ENCODE data around the gene ABCC1. TPM values are rescaled to one million over a fixed set of nuclear protein-coding genes. Genes with fewer than 3 reads are reported as not detected.

The ABCC1 gene
- total RNA-seq, 1 experiment from 2014 or later, result 139 TPM

DNA sequence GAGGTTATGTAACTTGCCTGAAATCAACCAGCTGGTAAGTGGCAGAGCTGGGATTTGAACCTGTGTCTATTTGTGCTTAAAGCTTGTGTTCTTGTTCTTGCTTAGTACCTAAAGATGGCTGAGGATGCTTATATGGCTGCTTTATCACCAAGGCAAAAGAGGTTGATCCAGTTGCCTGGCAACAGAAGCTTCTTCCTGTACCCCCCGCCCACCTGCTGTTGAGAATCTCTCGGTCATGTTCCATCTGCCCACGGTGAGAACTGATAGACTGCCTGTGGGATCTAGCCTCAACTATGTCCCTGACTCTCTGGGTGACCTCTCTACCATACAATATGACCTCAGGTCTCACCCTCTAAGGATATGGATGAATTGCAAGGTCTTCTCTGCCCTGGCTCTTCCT lies 213.2 kb downstream of the ABCC1 start:
- CTCF ChIA-PET, result no interaction called here

DNA sequence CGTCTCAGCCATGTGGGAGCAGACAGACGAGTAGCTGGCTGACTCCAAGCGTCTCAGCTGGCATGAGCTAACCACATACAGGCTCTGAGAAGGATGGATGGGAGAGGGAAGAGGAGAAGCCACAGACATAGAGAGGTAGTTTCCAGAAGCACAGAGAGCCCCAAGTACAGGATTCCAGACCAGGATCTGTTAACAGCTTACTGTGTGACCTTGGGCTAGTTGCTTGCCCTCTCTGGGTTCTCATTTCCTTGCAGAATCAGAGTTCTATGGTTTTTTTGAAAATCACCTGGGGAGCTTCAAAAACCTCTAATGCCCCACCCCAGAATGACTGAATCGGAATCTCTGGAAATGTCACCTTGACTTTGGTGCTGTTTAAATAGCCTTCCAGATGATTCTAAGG lies 213.7 kb downstream of the ABCC1 start:
- Histone ChIP-seq H3K4me3 (no peak overlapping the region), H2AFZ (no peak overlapping the region), H3K27me3 (ENCODE audit: insufficient read depth, low read depth) (no peaks in the 10 kb centered on the region), H3K27ac (no peak overlapping the region), H3F3A (ENCODE audit: insufficient read depth, low read depth) (no peaks in the 10 kb centered on the region), H3K4me1 (replicated peaks; ENCODE audit: insufficient read depth) (no peaks in the 10 kb centered on the region), H3K9me3 (ENCODE audit: insufficient read depth, low read depth) (no peaks in the 10 kb centered on the region; the same call in 1 of the 2 replicates), H3K4me2 (no peak overlapping the region), H3K79me2 (ENCODE audit: low read depth) (no peaks in the 10 kb centered on the region), H3K9me2 (ENCODE audit: insufficient read depth) (no peaks in the 10 kb centered on the region), H4K20me1 (ENCODE audit: insufficient read depth) (no peaks in the 10 kb centered on the region), H3K36me3 (ENCODE audit: low read depth) (no peaks in the 10 kb centered on the region)
- intact Hi-C loops (cut with micrococcal nuclease; ENCODE audit: unreplicated experiment), result no loop called here
- POLR2A ChIA-PET (ENCODE audit: unreplicated experiment), result no interaction called here
- no peak for DNase-seq
- BruUV-seq (replicated peaks), result no TSS peak
- TF ChIP-seq, protein P1, sequence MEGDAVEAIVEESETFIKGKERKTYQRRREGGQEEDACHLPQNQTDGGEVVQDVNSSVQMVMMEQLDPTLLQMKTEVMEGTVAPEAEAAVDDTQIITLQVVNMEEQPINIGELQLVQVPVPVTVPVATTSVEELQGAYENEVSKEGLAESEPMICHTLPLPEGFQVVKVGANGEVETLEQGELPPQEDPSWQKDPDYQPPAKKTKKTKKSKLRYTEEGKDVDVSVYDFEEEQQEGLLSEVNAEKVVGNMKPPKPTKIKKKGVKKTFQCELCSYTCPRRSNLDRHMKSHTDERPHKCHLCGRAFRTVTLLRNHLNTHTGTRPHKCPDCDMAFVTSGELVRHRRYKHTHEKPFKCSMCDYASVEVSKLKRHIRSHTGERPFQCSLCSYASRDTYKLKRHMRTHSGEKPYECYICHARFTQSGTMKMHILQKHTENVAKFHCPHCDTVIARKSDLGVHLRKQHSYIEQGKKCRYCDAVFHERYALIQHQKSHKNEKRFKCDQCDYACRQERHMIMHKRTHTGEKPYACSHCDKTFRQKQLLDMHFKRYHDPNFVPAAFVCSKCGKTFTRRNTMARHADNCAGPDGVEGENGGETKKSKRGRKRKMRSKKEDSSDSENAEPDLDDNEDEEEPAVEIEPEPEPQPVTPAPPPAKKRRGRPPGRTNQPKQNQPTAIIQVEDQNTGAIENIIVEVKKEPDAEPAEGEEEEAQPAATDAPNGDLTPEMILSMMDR (conservative IDR thresholded peaks at IDR 0.05), result no peak
- TF ChIP-seq EZH2 (IDR thresholded peaks at IDR 0.05; ENCODE audit: low read depth), result no peak
- CTCF ChIA-PET, result no interaction called here

More for the DNA sequence above, 213.2 kb downstream of the ABCC1 start:
- no peaks in the 10 kb centered on the region; the same call in 1 of the 2 replicates for H3K9me3 ChIP-seq (ENCODE audit: insufficient read depth, low read depth)
- H2AFZ ChIP-seq, result no peak overlapping the region
- H3F3A ChIP-seq (ENCODE audit: insufficient read depth, low read depth), result no peaks in the 10 kb centered on the region
- H3K4me2 ChIP-seq, result no peak overlapping the region
- H3K79me2 ChIP-seq (ENCODE audit: low read depth), result no peaks in the 10 kb centered on the region
- H3K9me2 ChIP-seq (ENCODE audit: insufficient read depth), result no peaks in the 10 kb centered on the region
- H3K36me3 ChIP-seq (ENCODE audit: low read depth), result no peaks in the 10 kb centered on the region
- BruUV-seq (replicated peaks), result no TSS peak
- H3K27ac ChIP-seq, result no peak overlapping the region
- H4K20me1 ChIP-seq (ENCODE audit: insufficient read depth), result no peaks in the 10 kb centered on the region
- no peaks in the 10 kb centered on the region for H3K4me1 ChIP-seq (replicated peaks; ENCODE audit: insufficient read depth)
- POLR2A ChIA-PET (ENCODE audit: unreplicated experiment), result interaction anchor here (0.6 kb wide), 1 partner anchor 171 kb away, joined by 6 read pairs; no protein-coding TSS in a partner anchor
- no peak for DNase-seq
- H3K27me3 ChIP-seq (ENCODE audit: insufficient read depth, low read depth), result no peaks in the 10 kb centered on the region
- no peak overlapping the region for H3K4me3 ChIP-seq
- no peak for TF ChIP-seq EZH2 (IDR thresholded peaks at IDR 0.05; ENCODE audit: low read depth)
- TF ChIP-seq, protein P1 (conservative IDR thresholded peaks at IDR 0.05), result no peak
- intact Hi-C loops (cut with micrococcal nuclease; ENCODE audit: unreplicated experiment), result no loop called here

DNA sequence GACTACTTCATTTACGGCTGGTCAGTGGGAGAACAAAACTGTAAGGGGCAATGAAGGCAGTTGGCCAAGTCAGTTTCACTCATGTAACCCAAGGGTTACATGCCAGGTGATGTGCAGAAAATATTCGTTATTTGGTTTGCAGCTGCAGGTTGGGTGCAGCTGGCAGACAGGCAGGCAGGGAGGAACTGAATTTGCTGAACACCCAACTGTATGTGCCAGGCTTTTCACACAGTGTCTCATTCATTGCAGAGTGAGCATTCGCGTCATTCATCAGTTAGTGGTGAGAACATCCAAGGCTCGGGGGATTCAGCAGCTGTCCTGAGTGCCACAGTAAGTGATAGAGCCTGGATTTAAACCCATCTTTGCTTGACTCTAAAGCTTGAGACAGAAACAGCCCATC lies 214.2 kb downstream of the ABCC1 start:
- H3K79me2 ChIP-seq (ENCODE audit: low read depth), result no peaks in the 10 kb centered on the region
- TF ChIP-seq EZH2 (IDR thresholded peaks at IDR 0.05; ENCODE audit: low read depth), result no peak
- TF ChIP-seq, protein P1 (conservative IDR thresholded peaks at IDR 0.05), result no peak
- H3K4me2 ChIP-seq, result no peak overlapping the region
- no peak for DNase-seq
- no TSS peak for BruUV-seq (replicated peaks)
- no peak overlapping the region for H3K27ac ChIP-seq
- intact Hi-C loops (cut with micrococcal nuclease; ENCODE audit: unreplicated experiment), result no loop called here
- H3K4me1 ChIP-seq (replicated peaks; ENCODE audit: insufficient read depth), result no peaks in the 10 kb centered on the region
- no peak overlapping the region for H2AFZ ChIP-seq
- H3K9me2 ChIP-seq (ENCODE audit: insufficient read depth), result no peaks in the 10 kb centered on the region
- H3K36me3 ChIP-seq (ENCODE audit: low read depth), result no peaks in the 10 kb centered on the region
- H3F3A ChIP-seq (ENCODE audit: insufficient read depth, low read depth), result no peaks in the 10 kb centered on the region
- CTCF ChIA-PET, result no interaction called here
- no peaks in the 10 kb centered on the region; the same call in 1 of the 2 replicates for H3K9me3 ChIP-seq (ENCODE audit: insufficient read depth, low read depth)
- no peaks in the 10 kb centered on the region for H4K20me1 ChIP-seq (ENCODE audit: insufficient read depth)
- H3K27me3 ChIP-seq (ENCODE audit: insufficient read depth, low read depth), result no peaks in the 10 kb centered on the region
- H3K4me3 ChIP-seq, result no peak overlapping the region
- POLR2A ChIA-PET (ENCODE audit: unreplicated experiment), result no interaction called here
